Activated naive CD4-positive, alpha-beta T cell (primary cell): ENCODE data around the gene REPS2.

Experiments
- DNase-seq, 4 experiments: peaks; one replicate each; lab custom pipeline; 2025; lab: John Stamatoyannopoulos, UW

Gene REPS2

DNA sequence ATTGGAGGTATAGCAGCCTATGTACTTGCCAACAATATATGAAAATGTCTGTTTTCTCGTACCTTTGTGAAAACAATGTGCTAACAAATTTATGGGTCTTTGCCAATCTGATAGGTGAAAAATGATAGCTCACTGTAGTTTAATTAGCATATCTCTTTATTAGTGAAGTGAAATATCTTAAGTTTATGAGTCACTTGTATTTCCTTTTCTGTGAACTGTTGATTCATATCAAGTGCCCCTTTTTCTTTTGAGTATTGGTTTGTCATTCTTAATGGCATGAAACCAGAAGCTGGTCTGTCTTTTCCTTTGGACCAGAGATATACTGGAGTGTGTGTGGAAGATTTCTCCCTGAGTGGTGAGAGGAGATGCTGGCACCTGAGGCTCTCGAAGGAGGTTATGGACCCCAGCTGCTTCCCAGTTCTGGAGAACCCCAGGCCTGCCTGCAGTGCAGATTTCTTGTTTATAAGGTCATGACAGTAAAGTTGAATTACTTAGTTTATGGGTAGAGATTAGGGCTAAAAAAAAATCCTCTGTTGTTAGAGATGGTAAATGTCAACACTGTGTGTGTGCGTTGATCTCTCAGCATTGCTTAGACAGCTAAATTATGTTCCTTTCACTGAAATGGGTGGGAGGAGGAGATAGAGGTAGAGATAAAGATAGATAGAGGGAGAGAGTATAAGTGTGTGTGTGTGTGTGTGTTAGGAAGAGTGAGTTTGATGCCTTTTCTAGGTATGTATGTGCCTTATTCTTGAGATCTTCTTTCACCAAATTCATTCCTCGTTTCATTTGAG is 89.9 kb downstream of the REPS2 start:
- no peak for DNase-seq

DNA sequence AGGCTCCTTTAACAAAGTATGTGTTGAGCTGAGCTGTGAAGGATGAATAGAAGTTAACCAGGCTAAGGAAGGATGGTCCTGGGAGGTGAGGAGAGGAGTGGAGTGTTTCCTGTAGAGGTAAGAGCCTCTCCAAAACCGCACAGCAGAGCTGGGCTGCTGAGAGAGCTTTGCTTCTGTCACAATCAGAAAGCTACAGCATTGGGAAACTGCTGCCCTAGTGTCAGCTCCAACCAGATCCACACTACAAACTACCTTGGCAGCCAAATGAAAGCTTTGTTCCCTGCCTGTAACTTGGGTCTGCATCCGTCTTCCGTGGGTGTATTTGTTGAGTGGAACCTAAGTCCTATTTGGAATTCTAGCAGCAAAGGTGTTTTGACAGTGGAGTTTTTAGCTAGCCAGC is 91.8 kb downstream of the REPS2 start:
- DNase-seq = no peak

GRCh38 chrX:17038681-17039161 is 92.3 kb downstream of the REPS2 start:
- no peak for DNase-seq

- no peak for DNase-seq
Observed at GRCh38 chrX:17039826-17040225, 93.4 kb downstream of the REPS2 start.

DNA sequence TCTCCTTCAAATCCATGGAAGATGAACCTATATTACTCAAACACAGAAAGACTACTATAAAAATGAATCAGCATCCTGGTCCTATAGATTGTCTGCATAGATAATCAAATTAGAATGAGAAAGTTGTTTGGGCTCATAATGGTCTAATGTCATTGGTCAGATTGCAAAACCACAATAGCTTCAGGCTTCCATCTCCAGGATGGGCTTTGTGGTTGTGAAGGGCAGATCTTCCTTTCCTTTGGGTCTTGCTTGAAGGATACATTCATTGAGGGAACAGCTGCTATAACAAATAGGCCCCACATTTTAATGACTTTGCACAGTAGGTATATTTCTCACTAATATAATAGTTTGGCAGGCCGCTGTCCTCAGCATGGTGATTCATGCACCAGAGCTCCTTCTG is 94.3 kb downstream of the REPS2 start:
- DNase-seq = no peak

GRCh38 chrX:17042037-17042436 is 95.6 kb downstream of the REPS2 start:
- DNase-seq = no peak

GRCh38 chrX:17046478-17047097 is 100.1 kb downstream of the REPS2 start:
- peak in 1 of 4 experiments; percentile 3 for DNase-seq

GRCh38 chrX:17047224-17047623 is 100.8 kb downstream of the REPS2 start:
- DNase-seq = no peak

GRCh38 chrX:17052210-17052609 is 105.8 kb downstream of the REPS2 start:
- no peak for DNase-seq

DNA sequence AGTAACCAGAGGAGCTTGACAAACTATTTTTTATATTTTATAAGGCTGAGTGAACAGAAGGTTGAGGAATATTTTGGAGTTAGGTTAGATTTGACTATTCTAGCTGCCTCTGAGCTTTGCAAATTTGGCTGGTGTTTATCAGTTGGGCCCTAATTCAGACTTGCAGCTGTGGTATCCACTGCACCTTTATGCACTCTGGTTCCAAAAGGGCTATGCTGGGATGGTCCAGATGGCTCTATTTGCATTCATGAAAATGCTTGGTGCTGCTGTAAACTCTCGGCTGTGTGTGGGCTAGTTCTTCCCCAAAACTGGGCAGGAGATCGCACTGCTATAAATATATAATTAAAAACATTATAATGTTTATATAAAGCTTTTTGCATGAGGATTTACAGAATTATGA is 106.3 kb downstream of the REPS2 start:
- DNase-seq = no peak

DNA sequence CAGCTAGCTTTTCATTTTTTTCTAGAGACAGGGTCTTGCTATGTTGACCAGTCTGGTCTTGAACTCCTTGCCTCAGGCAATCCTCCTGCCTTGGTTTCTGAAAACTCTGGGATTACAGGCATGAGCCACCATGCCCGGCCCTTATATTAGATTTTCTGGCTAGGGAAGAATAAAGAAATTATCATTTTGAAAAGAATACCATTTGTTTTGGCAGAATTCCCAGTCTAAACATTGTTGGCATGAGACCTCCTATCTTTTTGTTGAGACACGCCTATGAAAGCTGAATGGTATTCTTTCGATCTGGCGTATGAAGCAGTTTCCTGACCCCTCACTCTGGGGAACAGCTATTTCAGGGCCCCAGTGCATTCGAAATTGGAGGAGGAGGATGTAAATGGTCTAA is 107.0 kb downstream of the REPS2 start:
- no peak for DNase-seq

- DNase-seq = no peak
Observed at GRCh38 chrX:17056868-17057608, 110.6 kb downstream of the REPS2 start.

- no peak for DNase-seq
Observed at GRCh38 chrX:17062065-17062464, 115.6 kb downstream of the REPS2 start.

- no peak for DNase-seq
Observed at GRCh38 chrX:17065100-17065499, 118.6 kb downstream of the REPS2 start.

GRCh38 chrX:17067534-17067933 is 121.1 kb downstream of the REPS2 start:
- DNase-seq = no peak

GRCh38 chrX:17072301-17072700 is 125.8 kb downstream of the REPS2 start:
- DNase-seq = no peak

GRCh38 chrX:17072721-17073230 is 126.3 kb downstream of the REPS2 start:
- DNase-seq = no peak

DNA sequence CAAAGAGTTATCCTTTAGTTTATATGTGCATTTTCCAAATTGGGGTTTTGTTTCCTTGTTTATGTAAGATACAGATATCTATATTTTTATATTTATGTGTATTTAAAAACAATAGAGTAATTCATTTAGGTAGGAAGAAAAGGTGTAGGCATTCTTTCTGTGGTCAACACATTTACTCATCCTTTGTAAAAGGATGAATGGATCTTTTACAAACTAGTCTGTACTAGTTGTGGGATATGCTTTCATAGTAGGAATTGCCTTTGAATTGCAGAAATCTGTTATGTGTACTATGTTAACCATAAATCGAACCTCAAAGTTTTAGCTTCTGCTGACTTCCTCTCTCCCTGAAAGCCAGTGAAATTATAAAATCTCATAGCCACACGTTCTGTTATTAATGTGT is 128.5 kb downstream of the REPS2 start:
- DNase-seq = no peak

GRCh38 chrX:17077361-17077760 is 130.9 kb downstream of the REPS2 start:
- DNase-seq = no peak

DNA sequence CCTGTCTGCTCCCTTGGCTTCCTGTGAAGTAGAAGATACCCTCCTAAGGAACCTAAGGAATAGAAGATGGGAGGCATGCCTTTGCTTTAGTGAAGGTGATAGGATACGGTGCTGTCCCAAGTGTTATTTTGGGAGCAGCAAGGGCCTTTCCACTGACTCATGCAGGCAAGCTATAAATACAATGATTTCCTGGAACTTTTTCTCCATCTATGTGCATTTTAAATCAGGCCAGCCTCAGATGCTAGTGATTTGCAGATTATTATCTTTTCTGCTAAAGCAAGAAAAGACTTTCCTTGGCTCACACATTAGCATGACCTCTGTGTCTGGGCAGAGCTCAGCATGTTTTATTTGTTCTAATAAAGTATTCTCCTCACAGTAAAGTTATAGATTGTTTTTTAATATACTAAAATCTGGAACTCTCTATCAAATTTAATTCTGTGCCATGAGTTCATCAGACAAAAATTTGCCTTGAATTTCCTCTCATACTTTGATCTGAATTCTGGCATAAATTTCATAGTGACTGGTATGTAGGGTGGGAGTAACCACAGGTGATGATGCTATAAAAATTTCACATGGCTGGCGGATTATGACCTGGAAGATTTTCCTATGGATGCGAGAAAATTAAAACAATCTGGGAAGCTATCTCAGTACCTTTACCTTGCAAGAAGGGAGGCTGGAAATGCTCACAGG is 131.7 kb downstream of the REPS2 start:
- no peak for DNase-seq

- no peak for DNase-seq
Observed at GRCh38 chrX:17081511-17081910, 135.1 kb downstream of the REPS2 start.

GRCh38 chrX:17081968-17082367 is 135.5 kb downstream of the REPS2 start:
- DNase-seq = no peak
